ENCODE results near the gene RFX8.
"Not testable (repeated sequence)": the region's sequence is repeated elsewhere in the genome, so short reads cannot be mapped to it uniquely, and the experiment has no call there.

The RFX8 gene

GRCh38 chr2:101442042-101442666 lies 32.8 kb downstream of the RFX8 start:
- H3K36me3 ChIP-seq (ENCODE audit: control insufficient read depth in 2 of 2, insufficient read depth in 2 of 2, low read length in 2 of 2) = no peaks in the 10 kb centered on the region
- no peak overlapping the region for H3K27ac ChIP-seq (ENCODE audit: low read length)
- no peaks in the 10 kb centered on the region for H3K9me3 ChIP-seq (ENCODE audit: control insufficient read depth in 2 of 2, low read length in 2 of 2)
- H3K4me3 ChIP-seq (ENCODE audit: low read length in 2 of 2) = no peak overlapping the region
- H3K9ac ChIP-seq (ENCODE audit: low read length in 2 of 2) = no peak overlapping the region
- H3K27me3 ChIP-seq (ENCODE audit: control insufficient read depth in 1 of 2, insufficient read depth in 2 of 2, low read length in 2 of 2) = no peaks in the 10 kb centered on the region
- no peaks in the 10 kb centered on the region for H3K4me1 ChIP-seq (ENCODE audit: control insufficient read depth, insufficient read depth, low read length)

- H3K27me3 ChIP-seq (ENCODE audit: control insufficient read depth in 1 of 2, insufficient read depth in 2 of 2, low read length in 2 of 2) = no peaks in the 10 kb centered on the region
- H3K4me1 ChIP-seq (ENCODE audit: control insufficient read depth, insufficient read depth, low read length) = no peaks in the 10 kb centered on the region
- H3K36me3 ChIP-seq (ENCODE audit: control insufficient read depth in 2 of 2, insufficient read depth in 2 of 2, low read length in 2 of 2) = no peaks in the 10 kb centered on the region
- no peak overlapping the region for H3K9ac ChIP-seq (ENCODE audit: low read length in 2 of 2)
- H3K9me3 ChIP-seq (ENCODE audit: control insufficient read depth in 2 of 2, low read length in 2 of 2) = no peaks in the 10 kb centered on the region
- H3K27ac ChIP-seq (ENCODE audit: low read length) = no peak overlapping the region
- no peak overlapping the region for H3K4me3 ChIP-seq (ENCODE audit: low read length in 2 of 2)
These were observed 34.7 kb downstream of the RFX8 start for GRCh38 chr2:101440127-101440738.

- no peaks in the 10 kb centered on the region for H3K9me3 ChIP-seq (ENCODE audit: control insufficient read depth in 2 of 2, low read length in 2 of 2)
- H3K4me3 ChIP-seq (ENCODE audit: low read length in 2 of 2) = no peak overlapping the region
- H3K36me3 ChIP-seq (ENCODE audit: control insufficient read depth in 2 of 2, insufficient read depth in 2 of 2, low read length in 2 of 2) = no peaks in the 10 kb centered on the region
- H3K9ac ChIP-seq (ENCODE audit: low read length in 2 of 2) = no peak overlapping the region
- no peaks in the 10 kb centered on the region for H3K27me3 ChIP-seq (ENCODE audit: control insufficient read depth in 1 of 2, insufficient read depth in 2 of 2, low read length in 2 of 2)
- no peaks in the 10 kb centered on the region for H3K4me1 ChIP-seq (ENCODE audit: control insufficient read depth, insufficient read depth, low read length)
- no peak overlapping the region for H3K27ac ChIP-seq (ENCODE audit: low read length)
These were observed 35.2 kb downstream of the RFX8 start for GRCh38 chr2:101439716-101440115.

GRCh38 chr2:101438555-101438954 lies 36.4 kb downstream of the RFX8 start:
- not testable (repeated sequence) for H3K4me1 ChIP-seq (ENCODE audit: control insufficient read depth, insufficient read depth, low read length); H3K9me3 ChIP-seq (ENCODE audit: control insufficient read depth in 2 of 2, low read length in 2 of 2); H3K27me3 ChIP-seq (ENCODE audit: control insufficient read depth in 1 of 2, insufficient read depth in 2 of 2, low read length in 2 of 2); H3K4me3 ChIP-seq (ENCODE audit: low read length in 2 of 2); H3K27ac ChIP-seq (ENCODE audit: low read length); H3K9ac ChIP-seq (ENCODE audit: low read length in 2 of 2); H3K36me3 ChIP-seq (ENCODE audit: control insufficient read depth in 2 of 2, insufficient read depth in 2 of 2, low read length in 2 of 2)

GRCh38 chr2:101435001-101435862 lies 39.7 kb downstream of the RFX8 start:
- Histone ChIP-seq H3K9ac (ENCODE audit: low read length in 2 of 2) (no peak overlapping the region), H3K27me3 (ENCODE audit: control insufficient read depth in 1 of 2, insufficient read depth in 2 of 2, low read length in 2 of 2) (no peaks in the 10 kb centered on the region), H3K36me3 (ENCODE audit: control insufficient read depth in 2 of 2, insufficient read depth in 2 of 2, low read length in 2 of 2) (no peaks in the 10 kb centered on the region), H3K4me3 (ENCODE audit: low read length in 2 of 2) (peak overlapping the region in 1 of 2 donors; percentile 40), H3K4me1 (ENCODE audit: control insufficient read depth, insufficient read depth, low read length) (no peaks in the 10 kb centered on the region), H3K9me3 (ENCODE audit: control insufficient read depth in 2 of 2, low read length in 2 of 2) (no peaks in the 10 kb centered on the region), H3K27ac (ENCODE audit: low read length) (no peak overlapping the region)

- Histone ChIP-seq H3K27me3 (ENCODE audit: control insufficient read depth in 1 of 2, insufficient read depth in 2 of 2, low read length in 2 of 2) (no peaks in the 10 kb centered on the region), H3K4me3 (ENCODE audit: low read length in 2 of 2) (no peak overlapping the region), H3K27ac (ENCODE audit: low read length) (no peak overlapping the region), H3K9me3 (ENCODE audit: control insufficient read depth in 2 of 2, low read length in 2 of 2) (no peaks in the 10 kb centered on the region), H3K36me3 (ENCODE audit: control insufficient read depth in 2 of 2, insufficient read depth in 2 of 2, low read length in 2 of 2) (no peaks in the 10 kb centered on the region), H3K4me1 (ENCODE audit: control insufficient read depth, insufficient read depth, low read length) (no peaks in the 10 kb centered on the region), H3K9ac (ENCODE audit: low read length in 2 of 2) (no peak overlapping the region)
These were observed 41.4 kb downstream of the RFX8 start for GRCh38 chr2:101433465-101433864.

- H3K4me3 ChIP-seq (ENCODE audit: low read length in 2 of 2) = no peak overlapping the region
- no peaks in the 10 kb centered on the region for H3K9me3 ChIP-seq (ENCODE audit: control insufficient read depth in 2 of 2, low read length in 2 of 2)
- no peaks in the 10 kb centered on the region for H3K4me1 ChIP-seq (ENCODE audit: control insufficient read depth, insufficient read depth, low read length)
- no peak overlapping the region for H3K27ac ChIP-seq (ENCODE audit: low read length)
- H3K9ac ChIP-seq (ENCODE audit: low read length in 2 of 2) = no peak overlapping the region
- no peaks in the 10 kb centered on the region for H3K27me3 ChIP-seq (ENCODE audit: control insufficient read depth in 1 of 2, insufficient read depth in 2 of 2, low read length in 2 of 2)
- H3K36me3 ChIP-seq (ENCODE audit: control insufficient read depth in 2 of 2, insufficient read depth in 2 of 2, low read length in 2 of 2) = no peaks in the 10 kb centered on the region
These were observed 42.3 kb downstream of the RFX8 start for GRCh38 chr2:101432411-101433181.

- Histone ChIP-seq H3K4me1 (ENCODE audit: control insufficient read depth, insufficient read depth, low read length) (no peaks in the 10 kb centered on the region), H3K27me3 (ENCODE audit: control insufficient read depth in 1 of 2, insufficient read depth in 2 of 2, low read length in 2 of 2) (no peaks in the 10 kb centered on the region), H3K9ac (ENCODE audit: low read length in 2 of 2) (no peak overlapping the region), H3K4me3 (ENCODE audit: low read length in 2 of 2) (no peak overlapping the region), H3K27ac (ENCODE audit: low read length) (no peak overlapping the region), H3K36me3 (ENCODE audit: control insufficient read depth in 2 of 2, insufficient read depth in 2 of 2, low read length in 2 of 2) (no peaks in the 10 kb centered on the region), H3K9me3 (ENCODE audit: control insufficient read depth in 2 of 2, low read length in 2 of 2) (no peaks in the 10 kb centered on the region)
These were observed 43.4 kb downstream of the RFX8 start for GRCh38 chr2:101431486-101431885.

- H3K9ac ChIP-seq (ENCODE audit: low read length in 2 of 2) = no peak overlapping the region
- H3K27me3 ChIP-seq (ENCODE audit: control insufficient read depth in 1 of 2, insufficient read depth in 2 of 2, low read length in 2 of 2) = no peaks in the 10 kb centered on the region
- no peaks in the 10 kb centered on the region for H3K9me3 ChIP-seq (ENCODE audit: control insufficient read depth in 2 of 2, low read length in 2 of 2)
- H3K4me3 ChIP-seq (ENCODE audit: low read length in 2 of 2) = no peak overlapping the region
- no peaks in the 10 kb centered on the region for H3K36me3 ChIP-seq (ENCODE audit: control insufficient read depth in 2 of 2, insufficient read depth in 2 of 2, low read length in 2 of 2)
- H3K4me1 ChIP-seq (ENCODE audit: control insufficient read depth, insufficient read depth, low read length) = no peaks in the 10 kb centered on the region
- H3K27ac ChIP-seq (ENCODE audit: low read length) = no peak overlapping the region
These were observed 44.8 kb downstream of the RFX8 start for GRCh38 chr2:101430156-101430555.

GRCh38 chr2:101429453-101429852 lies 45.5 kb downstream of the RFX8 start:
- Histone ChIP-seq H3K4me3 (ENCODE audit: low read length in 2 of 2) (no peak overlapping the region), H3K36me3 (ENCODE audit: control insufficient read depth in 2 of 2, insufficient read depth in 2 of 2, low read length in 2 of 2) (no peaks in the 10 kb centered on the region), H3K27ac (ENCODE audit: low read length) (no peak overlapping the region), H3K27me3 (ENCODE audit: control insufficient read depth in 1 of 2, insufficient read depth in 2 of 2, low read length in 2 of 2) (no peaks in the 10 kb centered on the region), H3K4me1 (ENCODE audit: control insufficient read depth, insufficient read depth, low read length) (no peaks in the 10 kb centered on the region), H3K9me3 (ENCODE audit: control insufficient read depth in 2 of 2, low read length in 2 of 2) (no peaks in the 10 kb centered on the region), H3K9ac (ENCODE audit: low read length in 2 of 2) (no peak overlapping the region)
